Neural progenitor cell (in vitro differentiated cells): ENCODE measurements around the gene GINS2.

Experiments used
- CTCF ChIP-seq: fragments of 200-600 bp; sonication (generic); IDR thresholded peaks from 2 replicates; pipeline ENCODE4 v1.5.1; 2017; ENCODE audit warnings: antibody characterized with exemption, mild to moderate bottlenecking
- EZH2 ChIP-seq: fragments of 200-600 bp; sonication (generic); IDR thresholded peaks from 2 replicates; pipeline ENCODE4 v1.6.1; 2017; ENCODE audit warnings: antibody characterized with exemption, mild to moderate bottlenecking, moderate library complexity

- TF ChIP-seq CTCF = no peak
- no peak for TF ChIP-seq EZH2
Observed at GRCh38 chr16:85698459-85698891, 9.7 kb upstream of the GINS2 start.
